IPS-11a (cell line): Measurements from ENCODE around the gene PAK4.

Experiments used
- H3K4me3 ChIP-seq: one replicate; pipeline ENCODE4 v1.5.1; 2013; ENCODE audit warnings: low read depth, low read length, control low read depth

The PAK4 gene

GRCh38 chr19:39177736-39178135, 52.1 kb downstream of the PAK4 start:
- no peak overlapping the region for H3K4me3 ChIP-seq

- no peak overlapping the region for H3K4me3 ChIP-seq
These were observed 52.9 kb downstream of the PAK4 start for GRCh38 chr19:39178296-39179006.

GRCh38 chr19:39179754-39180153, 54.2 kb downstream of the PAK4 start:
- no peak overlapping the region for H3K4me3 ChIP-seq

GRCh38 chr19:39180749-39181148, 55.2 kb downstream of the PAK4 start:
- no peak overlapping the region for H3K4me3 ChIP-seq

- H3K4me3 ChIP-seq = no peak overlapping the region
These were observed 56.1 kb downstream of the PAK4 start for GRCh38 chr19:39181500-39182173.

- H3K4me3 ChIP-seq = no peak overlapping the region
These were observed 56.6 kb downstream of the PAK4 start for GRCh38 chr19:39182174-39182505.

GRCh38 chr19:39183104-39183503, 57.5 kb downstream of the PAK4 start:
- no peak overlapping the region for H3K4me3 ChIP-seq

- no peak overlapping the region for H3K4me3 ChIP-seq
These were observed 60.8 kb downstream of the PAK4 start for GRCh38 chr19:39186391-39186790.

GRCh38 chr19:39187552-39187943, 62.0 kb downstream of the PAK4 start:
- H3K4me3 ChIP-seq = no peak overlapping the region

- no peak overlapping the region for H3K4me3 ChIP-seq
These were observed 63.4 kb downstream of the PAK4 start for GRCh38 chr19:39188960-39189359.

GRCh38 chr19:39190768-39191167, 65.2 kb downstream of the PAK4 start:
- no peak overlapping the region for H3K4me3 ChIP-seq

- H3K4me3 ChIP-seq = no peak overlapping the region
These were observed 67.3 kb downstream of the PAK4 start for GRCh38 chr19:39192846-39193245.

- no peak overlapping the region for H3K4me3 ChIP-seq
These were observed 68.2 kb downstream of the PAK4 start for GRCh38 chr19:39193803-39194202.

- H3K4me3 ChIP-seq = no peak overlapping the region
These were observed 69.4 kb downstream of the PAK4 start for GRCh38 chr19:39194832-39195542.

- no peak overlapping the region for H3K4me3 ChIP-seq
These were observed 70.2 kb downstream of the PAK4 start for GRCh38 chr19:39195755-39196154.

GRCh38 chr19:39196320-39196719, 70.7 kb downstream of the PAK4 start:
- H3K4me3 ChIP-seq = no peak overlapping the region

- peak within 1 kb of the TSS; percentile 13 for H3K4me3 ChIP-seq
These were observed 71.4 kb downstream of the PAK4 start, which contains the start of gene NCCRP1 for GRCh38 chr19:39196860-39197562. Gene NCCRP1 (plus strand): TSS chr19:39196964. CDS start chr19:39196983, 19 bp downstream.

- H3K4me3 ChIP-seq = no peak overlapping the region
These were observed 72.2 kb downstream of the PAK4 start for GRCh38 chr19:39197808-39198207.

GRCh38 chr19:39199025-39199424, 73.4 kb downstream of the PAK4 start:
- no peak overlapping the region for H3K4me3 ChIP-seq

GRCh38 chr19:39200066-39200802, 74.6 kb downstream of the PAK4 start:
- H3K4me3 ChIP-seq = no peak overlapping the region

GRCh38 chr19:39200803-39201115, 75.2 kb downstream of the PAK4 start:
- H3K4me3 ChIP-seq = no peak overlapping the region
